MCF 10A (cell line): Measurements from ENCODE around the gene FGF14. TPM values are rescaled to one million over a fixed set of nuclear protein-coding genes. Genes with fewer than 3 reads are reported as not detected.

Source experiments
- BruUV-seq: library from RNA; stranded (reverse); fragments of 400-500 nt; replicated peaks from 2 replicates; lab custom pipeline; 2021; lab: Mats Ljungman, UMichigan
- CTCF ChIA-PET: fragments of 300-600 bp; sonication (Branson Sonifier 250); formaldehyde crosslinking; extraction: SDS; loops from one replicate; lab custom pipeline; 2021; ENCODE audit warnings: antibody characterized with exemption, inconsistent platforms; lab: Yijun Ruan, JAX
- POLR2A ChIA-PET: fragments of 300-600, 350-650 bp; sonication (Branson Sonifier 250); formaldehyde crosslinking; extraction: SDS; loops from one replicate; lab custom pipeline; 2020; ENCODE audit warnings: antibody characterized with exemption, inconsistent platforms; lab: Yijun Ruan, JAX
- DNase-seq: peaks from one replicate; pipeline ENCODE4 v3.0.0-alpha.2; 2018; ENCODE audit not compliant: unreplicated experiment
- H3K27ac Mint-ChIP-seq: one replicate; pipeline ENCODE4 v1.8.0; 2022; ENCODE audit warnings: mild to moderate bottlenecking, low read depth, mixed read lengths; ENCODE audit not compliant: unreplicated experiment
- H3K27me3 Mint-ChIP-seq: one replicate; pipeline ENCODE4 v1.8.0; 2022; ENCODE audit warnings: mixed read lengths; ENCODE audit not compliant: insufficient read depth, unreplicated experiment
- H3K36me3 Mint-ChIP-seq: one replicate; pipeline ENCODE4 v1.8.0; 2022; ENCODE audit warnings: mild to moderate bottlenecking, moderate library complexity, mixed read lengths; ENCODE audit not compliant: insufficient read depth, unreplicated experiment
- H3K4me1 Mint-ChIP-seq: one replicate; pipeline ENCODE4 v1.8.0; 2022; ENCODE audit warnings: mixed read lengths; ENCODE audit not compliant: insufficient read depth, unreplicated experiment
- H3K4me3 Mint-ChIP-seq: one replicate; pipeline ENCODE4 v1.8.0; 2022; ENCODE audit warnings: mild to moderate bottlenecking, moderate library complexity, mixed read lengths; ENCODE audit not compliant: unreplicated experiment
- H3K9me3 Mint-ChIP-seq: one replicate; pipeline ENCODE4 v1.8.0; 2022; ENCODE audit warnings: mixed read lengths; ENCODE audit not compliant: unreplicated experiment
- intact Hi-C: fragments of 100-400 bp; cut with micrococcal nuclease; formaldehyde crosslinking; loops from 2 replicates; pipeline ENCODE4 v1.14.1; 2022
- total RNA-seq: library from RNA; stranded (reverse); gene quantifications from 2 replicates; pipeline ENCODE4 v1.2.3, GENCODE V29; 2022
- TF ChIP-seq, protein P1 (sequence below): fragments of 200-600 bp; IDR thresholded peaks from one replicate; pipeline ENCODE4 v1.8.0; 2022; ENCODE audit warnings: antibody characterized with exemption, mild to moderate bottlenecking; ENCODE audit not compliant: unreplicated experiment

FGF14 gene
- total RNA-seq, 1 experiment from 2014 or later: not detected

DNA sequence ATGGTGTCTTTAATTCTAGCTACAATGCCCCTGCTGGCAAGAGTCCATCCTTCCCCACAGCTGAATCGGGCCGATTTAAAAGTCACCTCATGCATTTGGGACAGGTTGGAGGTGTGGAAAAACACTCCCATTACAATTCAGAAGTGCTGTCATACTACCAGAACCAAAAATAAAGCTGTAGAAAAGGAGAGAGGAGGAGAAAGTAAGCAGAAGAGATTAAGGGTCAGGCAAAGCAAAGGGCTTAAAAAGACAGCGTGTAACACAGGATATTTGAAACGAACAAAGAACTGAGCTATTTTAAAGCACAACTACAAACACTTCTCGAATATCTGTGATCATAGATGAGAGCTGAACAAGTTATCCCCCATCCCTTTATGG, 90.4 kb downstream of the FGF14 start:
- ChIA-PET CTCF (interaction anchor here (0.6 kb wide), 1 partner anchor 8 kb away, joined by 3 read pairs; no protein-coding TSS in a partner anchor), POLR2A (no interaction called here)
- Mint-ChIP-seq H3K36me3 (no peaks in the 10 kb centered on the region), H3K4me3 (no peak overlapping the region), H3K27ac (no peak overlapping the region), H3K4me1 (peaks cover 6% of the 10 kb centered on the region), H3K27me3 (no peaks in the 10 kb centered on the region), H3K9me3 (no peaks in the 10 kb centered on the region)
- no TSS peak for BruUV-seq
- TF ChIP-seq, protein P1, sequence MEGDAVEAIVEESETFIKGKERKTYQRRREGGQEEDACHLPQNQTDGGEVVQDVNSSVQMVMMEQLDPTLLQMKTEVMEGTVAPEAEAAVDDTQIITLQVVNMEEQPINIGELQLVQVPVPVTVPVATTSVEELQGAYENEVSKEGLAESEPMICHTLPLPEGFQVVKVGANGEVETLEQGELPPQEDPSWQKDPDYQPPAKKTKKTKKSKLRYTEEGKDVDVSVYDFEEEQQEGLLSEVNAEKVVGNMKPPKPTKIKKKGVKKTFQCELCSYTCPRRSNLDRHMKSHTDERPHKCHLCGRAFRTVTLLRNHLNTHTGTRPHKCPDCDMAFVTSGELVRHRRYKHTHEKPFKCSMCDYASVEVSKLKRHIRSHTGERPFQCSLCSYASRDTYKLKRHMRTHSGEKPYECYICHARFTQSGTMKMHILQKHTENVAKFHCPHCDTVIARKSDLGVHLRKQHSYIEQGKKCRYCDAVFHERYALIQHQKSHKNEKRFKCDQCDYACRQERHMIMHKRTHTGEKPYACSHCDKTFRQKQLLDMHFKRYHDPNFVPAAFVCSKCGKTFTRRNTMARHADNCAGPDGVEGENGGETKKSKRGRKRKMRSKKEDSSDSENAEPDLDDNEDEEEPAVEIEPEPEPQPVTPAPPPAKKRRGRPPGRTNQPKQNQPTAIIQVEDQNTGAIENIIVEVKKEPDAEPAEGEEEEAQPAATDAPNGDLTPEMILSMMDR: no peak
- no peak for DNase-seq
- intact Hi-C loops: loop anchor here (2.0 kb wide), 1 partner anchor 65 kb away; no protein-coding TSS in a partner anchor

DNA sequence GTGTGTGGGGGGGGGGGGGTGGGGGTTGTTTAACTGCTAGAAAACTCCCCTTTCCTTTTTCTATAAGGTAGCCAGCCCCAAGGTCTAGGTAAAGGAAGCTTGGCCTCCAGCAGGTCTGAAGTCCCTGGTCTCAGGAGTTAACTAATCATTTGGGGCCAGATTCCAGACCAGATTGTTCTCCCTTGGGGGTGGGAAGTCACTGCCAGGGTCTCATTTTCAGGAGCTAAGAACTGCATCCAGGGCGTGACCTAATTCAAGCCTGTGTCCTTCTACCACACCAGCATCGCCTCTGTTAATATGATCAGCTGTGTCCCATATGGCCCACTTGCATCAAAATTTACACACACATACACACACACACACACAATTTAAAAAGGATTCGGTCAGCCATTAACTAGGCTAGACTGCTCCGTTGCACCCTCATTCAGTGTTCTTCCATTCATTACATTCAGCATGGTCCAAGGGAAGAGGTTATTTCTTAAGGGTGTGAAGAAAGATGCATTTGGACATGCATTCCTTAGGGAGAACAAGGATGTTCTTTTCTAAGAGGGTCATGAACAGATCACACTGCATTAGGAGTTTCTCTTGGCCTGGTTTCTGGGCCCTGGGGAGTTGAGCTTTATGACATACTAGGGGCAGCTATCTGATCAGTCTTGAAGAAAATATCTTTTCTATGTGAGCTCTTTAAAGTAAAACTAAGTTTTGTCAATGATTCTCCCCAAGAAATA, 91.0 kb downstream of the FGF14 start:
- Mint-ChIP-seq H3K4me1 (peaks cover 6% of the 10 kb centered on the region), H3K9me3 (no peaks in the 10 kb centered on the region), H3K4me3 (no peak overlapping the region), H3K27ac (no peak overlapping the region), H3K36me3 (no peaks in the 10 kb centered on the region), H3K27me3 (no peaks in the 10 kb centered on the region)
- TF ChIP-seq, protein P1: no peak
- intact Hi-C loops: loop anchor here (2.0 kb wide), 1 partner anchor 66 kb away; no protein-coding TSS in a partner anchor
- ChIA-PET POLR2A (no interaction called here), CTCF (interaction anchor here (0.6 kb wide), 1 partner anchor 9 kb away, joined by 3 read pairs; no protein-coding TSS in a partner anchor)
- no peak for DNase-seq
- BruUV-seq: no TSS peak

DNA sequence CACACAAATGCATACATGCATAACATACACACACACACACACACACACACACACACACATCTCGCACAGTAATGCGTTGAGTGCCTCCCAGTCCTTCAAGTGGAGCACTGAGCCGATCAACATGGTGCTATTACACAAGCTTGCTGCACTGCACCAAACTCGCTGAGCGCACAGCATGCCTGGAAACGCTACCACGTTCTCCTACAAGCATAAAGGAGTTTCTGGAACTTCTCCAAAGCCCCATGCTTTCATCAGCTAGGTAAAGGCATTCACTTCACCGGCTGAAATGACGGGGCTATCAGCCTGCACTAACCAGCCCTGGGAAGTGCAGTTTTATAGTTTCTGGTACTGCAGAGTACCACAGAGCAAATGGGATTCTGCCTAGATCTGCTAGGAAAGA, 92.7 kb downstream of the FGF14 start:
- Mint-ChIP-seq H3K36me3 (no peaks in the 10 kb centered on the region), H3K9me3 (no peaks in the 10 kb centered on the region), H3K27ac (no peak overlapping the region), H3K27me3 (no peaks in the 10 kb centered on the region), H3K4me3 (no peak overlapping the region), H3K4me1 (peaks cover 6% of the 10 kb centered on the region)
- ChIA-PET POLR2A (no interaction called here), CTCF (no interaction called here)
- TF ChIP-seq, protein P1: no peak
- no TSS peak for BruUV-seq
- intact Hi-C loops: no loop called here
- DNase-seq: no peak

DNA sequence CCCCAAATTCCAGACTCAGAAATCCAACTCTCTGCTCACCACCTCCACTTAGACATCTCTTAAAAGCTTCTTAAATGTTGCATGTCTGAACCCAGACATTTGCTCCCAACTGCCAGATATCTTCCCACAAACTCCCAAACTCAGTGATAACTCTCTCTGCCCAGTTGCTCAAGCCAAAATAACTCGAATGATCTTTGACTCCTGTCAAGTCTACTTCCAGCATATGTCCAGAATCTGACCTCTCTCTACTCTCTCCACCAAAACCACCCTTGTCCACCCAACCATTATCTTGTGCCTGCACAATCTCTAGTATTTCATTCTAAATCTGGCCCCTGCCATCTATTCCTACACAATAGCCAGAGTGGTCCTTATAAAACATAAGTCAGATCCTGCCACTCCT, 99.3 kb downstream of the FGF14 start:
- Mint-ChIP-seq H3K9me3 (no peaks in the 10 kb centered on the region), H3K36me3 (no peaks in the 10 kb centered on the region), H3K4me3 (no peak overlapping the region), H3K27me3 (no peaks in the 10 kb centered on the region), H3K27ac (no peak overlapping the region), H3K4me1 (no peaks in the 10 kb centered on the region)
- intact Hi-C loops: no loop called here
- ChIA-PET POLR2A (no interaction called here), CTCF (interaction anchor here (0.6 to 1.1 kb wide), 3 partner anchors 10 to 411 kb away, joined by 3 to 4 read pairs (median 3); no protein-coding TSS in a partner anchor)
- BruUV-seq: no TSS peak
- TF ChIP-seq, protein P1: no peak
- no peak for DNase-seq
